ENCODE data around the gene ACMSD. TPM values are rescaled to one million over a fixed set of nuclear protein-coding genes. Genes with fewer than 3 reads are reported as not detected.
"Not testable (repeated sequence)": the region's sequence is repeated elsewhere in the genome, so short reads cannot be mapped to it uniquely, and the experiment has no call there.

The ACMSD gene
- total and polyA plus RNA-seq, 10 of the 15 experiments (the other 5 are each of a cell fraction or from before 2014, with no cell fraction given) = 0.08 TPM; not detected in 9

GRCh38 chr2:134906726-134907125 lies 68.3 kb downstream of the ACMSD start (continued):
- TF ChIP-seq POU2F2 (IDR thresholded peaks at IDR 0.05; ENCODE audit: borderline replicate concordance, low read depth, low read length) = no peak
- no peak for TF ChIP-seq RAD21 (IDR thresholded peaks at IDR 0.05; ENCODE audit: insufficient read depth, low read depth, low read length)
- TF ChIP-seq ZBTB4 (CRISPR knock-in tag; IDR thresholded peaks at IDR 0.05) = no peak
- no peak for TF ChIP-seq ATF7 (IDR thresholded peaks at IDR 0.05; ENCODE audit: low read depth)
- TF ChIP-seq POLR2AphosphoS2 (IDR thresholded peaks at IDR 0.05; ENCODE audit: low read depth, low read length) = no peak
- no peak for TF ChIP-seq SREBF1 (IDR thresholded peaks at IDR 0.05; ENCODE audit: low read length)

- H3K9ac ChIP-seq (ENCODE audit: control insufficient read depth, insufficient read depth, low read length); DNase-seq (ENCODE audit: low read depth, low spot score); intact Hi-C loops (cut with micrococcal nuclease; ENCODE audit: unreplicated experiment); H3K4me1 ChIP-seq (ENCODE audit: control insufficient read depth, insufficient read depth, low read length); RAD21 ChIA-PET (ENCODE audit: unreplicated experiment); H3K79me2 ChIP-seq (ENCODE audit: control insufficient read depth, insufficient read depth, low read length); H3K27me3 ChIP-seq (replicated peaks in 1 of 2; ENCODE audit: control insufficient read depth in 2 of 2, insufficient read depth in 2 of 2, low read length in 1 of 2); FAIRE-seq; H3K4me3 ChIP-seq; H3K9me3 ChIP-seq (replicated peaks; ENCODE audit: control insufficient read depth, insufficient read depth, low read length); ATAC-seq; in situ Hi-C loops (cut with MboI); H3K27ac ChIP-seq (ENCODE audit: control insufficient read depth, insufficient read depth); BruUV-seq (replicated peaks); H3K36me3 ChIP-seq (ENCODE audit: control insufficient read depth in 2 of 2, insufficient read depth in 2 of 2, low read length in 1 of 2); H2AFZ ChIP-seq (ENCODE audit: control insufficient read depth, low read depth, low read length); H3K4me2 ChIP-seq (ENCODE audit: control insufficient read depth, insufficient read depth); SMC1A ChIA-PET (ENCODE audit: uncharacterized antibody, unreplicated experiment); POLR2A ChIA-PET; H4K20me1 ChIP-seq (ENCODE audit: control insufficient read depth, insufficient read depth): not testable (repeated sequence)
- 0% methylated on average over 1 of the region's 1 CpG for WGBS (ENCODE audit: insufficient coverage, insufficient replicate concordance, low lambda C conversion rate, missing lambda C conversion rate)
- CTCF ChIA-PET = interaction anchor here (1.6 kb wide), 2 partner anchors 9 kb away, joined by 4 read pairs; no protein-coding TSS in a partner anchor
These were observed 69.2 kb downstream of the ACMSD start for GRCh38 chr2:134907441-134908116.

Measured in GM12878 (cell line).